Heart left ventricle (tissue), 16 donors: Measurements from ENCODE around the gene CCIN. TPM values are rescaled to one million over a fixed set of nuclear protein-coding genes. Genes with fewer than 3 reads are reported as not detected.

Experiments
- ATAC-seq, 4 donors: fragments of 200-7000 bp; cut with Tn5 transposase; one replicate each; pipeline ENCODE4 v1.9.1; 2020 to 2022; ENCODE audit warnings: moderate library complexity in 4 of 4, mild to moderate bottlenecking in 3 of 4, moderate number of reproducible peaks in 1 of 4
- DNase-seq, 5 donors: peaks; one replicate each; pipeline ENCODE4 v3.0.0-alpha.2; 2020
- H3K27ac ChIP-seq, 12 donors: fragments of 200-600 bp; sonication (generic) in 4 of 12; one replicate each; pipeline versions ENCODE4 v1.5.0 to v1.8.0; 2016 to 2022; ENCODE audit warnings: mild to moderate bottlenecking in 2 of 12
- H3K27me3 ChIP-seq, 9 donors: fragments of 200-600 bp; sonication (generic) in 2 of 9; one replicate each; pipeline versions ENCODE4 v1.5.1 to v1.8.0; 2016 to 2022; ENCODE audit warnings: mild to moderate bottlenecking in 3 of 9
- H3K36me3 ChIP-seq, 9 donors: fragments of 200-600 bp; sonication (generic) in 2 of 9; one replicate each; pipeline versions ENCODE4 v1.5.0 to v1.8.0; 2018 to 2022; ENCODE audit warnings: mild to moderate bottlenecking in 2 of 9
- H3K4me1 ChIP-seq, 12 donors: fragments of 200-600 bp; sonication (generic) in 4 of 12; one replicate each; pipeline versions ENCODE4 v1.5.0 to v1.8.0; 2016 to 2022; ENCODE audit warnings: mild to moderate bottlenecking in 3 of 12
- H3K4me3 ChIP-seq, 12 donors: fragments of 200-600 bp; sonication (generic) in 4 of 12; one replicate each; pipeline versions ENCODE4 v1.5.0 to v1.8.0; 2017 to 2022; ENCODE audit warnings: mild to moderate bottlenecking in 9 of 12, moderate library complexity in 4 of 12
- H3K9me3 ChIP-seq, 12 donors: fragments of 200-600 bp; sonication (generic) in 4 of 12; one replicate each; pipeline versions ENCODE4 v1.5.0 to v1.8.0; 2016 to 2022; ENCODE audit warnings: mild to moderate bottlenecking in 1 of 12
- POLR2A ChIP-seq, 2 donors: fragments of 450-650 bp; IDR thresholded peaks; one replicate each; pipeline ENCODE4 v1.6.1; 2017; ENCODE audit warnings: antibody characterized with exemption in 2 of 2, mild to moderate bottlenecking in 2 of 2, moderate library complexity in 2 of 2
- WGBS, 4 donors: extraction: QIAGEN DNeasy Blood & Tissue Kit in 2 of 4; methylation state at CpG; one replicate each; pipeline versions ENCODE4 v1.1.5 to v1.1.7; 2013 to 2018; 5-methylcytosine and 5-hydroxymethylcytosine counted together
- intact Hi-C, 10 donors: fragments of 100-400 bp; cut with DNase I; formaldehyde crosslinking; loops; one replicate each; pipeline versions ENCODE4 v1.11.1 to v1.14.2; 2022
- polyA plus RNA-seq, 2 donors: library from polyadenylated mRNA; stranded (reverse); fragments of 200-250 nt; gene quantifications; one replicate each; pipeline ENCODE4 v1.2.3, GENCODE V29; 2013
- total RNA-seq, 9 donors: library from RNA; depleted of rRNA in 2 of 9; stranded (reverse); fragments of >200 nt in 2 of 9; fragmentation: NEBNext Ultra II Directional in 3 of 9; extraction: Animal tissue kit (Norgen Biotek cat#: 25700) in 3 of 9; gene quantifications; one replicate each; pipeline versions ENCODE4 v1.1.0 to v1.2.4, GENCODE V29; 2016 to 2023
- TF ChIP-seq, protein P1 (sequence below), 12 donors: fragments of 200-600 bp; sonication (generic) in 4 of 12; IDR thresholded peaks; one replicate each; pipeline versions ENCODE4 v1.5.0 to v1.8.0; 2018 to 2022; ENCODE audit warnings: antibody characterized with exemption in 12 of 12, mild to moderate bottlenecking in 5 of 12
- donor health status: ischemic (EF 13 %, LVEDD 7.1; RV severe dilation, severe dysfunction).
- donor health status: healthy with polysubstance abuse.
- donor health status: DM: no; HTN: yes; CAD: no.
- donor health status: DM: no; HTN: no; CAD: no.
- donor health status: ischemic (EF 25% LVEDD 6.9; RV normal size, moderate dysfunction).
- donor health status: ischemic (EF 25% LVEDD 5.7; RV mildly dilated, moderate dysfunction).
- donor health status: healthy.
- donor health status: DM: yes; HTN: yes; CAD: no.
- donor health status: ischemic (EF 35%, LVEDD 5.7; RV mildly dilated, moderate dysfunction).
- donor health status: nonischemic (EF 11% LVEDD 7.7; RV severe dilation, severe dysfunction).
- donor health status: DM: yes; HTN: yes; CAD: no.
- donor health status: PGD.
- donor health status: ischemic (EF 29% LVEDD 5.4; RV normal size, mild dysfunction).
- donor health status: nonischemic (EF 23%, LVEDD 6.1; RV moderate dilation, normal function).

Gene CCIN
- total and polyA plus RNA-seq, 11 donors: 0.09 to 0.25 (median 0.16) TPM; not detected in 6

DNA sequence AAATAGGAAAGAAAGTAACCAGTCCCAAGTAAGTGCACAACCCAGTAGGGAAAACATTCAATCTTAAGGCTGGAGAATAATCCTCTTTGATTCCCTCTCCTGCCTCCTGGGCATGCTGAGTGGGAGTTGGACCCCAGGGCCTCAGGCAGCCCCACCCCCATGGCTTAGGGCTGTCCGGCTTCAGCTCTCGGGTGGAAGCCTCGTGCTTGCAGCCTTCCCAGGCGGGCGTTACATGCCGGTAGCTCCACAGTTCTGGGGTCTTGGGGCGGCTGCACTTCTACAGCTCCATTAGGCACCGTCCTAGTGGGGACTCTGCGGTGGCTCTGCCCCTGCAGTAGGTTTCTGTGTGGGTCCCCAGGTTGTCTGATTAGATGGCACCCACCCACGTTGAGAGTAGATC is 22.5 kb upstream of the CCIN start:
- Histone ChIP-seq H3K27me3 (no peaks in the 10 kb centered on the region), H3K4me3 (no peak overlapping the region), H3K36me3 (peaks cover 0 to 26% (median 0%) of the 10 kb centered on the region in 9 donors), H3K9me3 (peaks cover 0 to 6% (median 0%) of the 10 kb centered on the region in 12 donors), H3K4me1 (peaks cover 0 to 100% (median 36%) of the 10 kb centered on the region in 12 donors), H3K27ac (peak overlapping the region in 1 of 12 donors; percentile 84)
- peak in 1 of 5 donors; percentile 10 for DNase-seq
- 95 to 98% (median 96%) methylated on average over 7 to 10 of the region's 10 CpGs for WGBS, 4 donors
- intact Hi-C loops: no loop called here
- TF ChIP-seq POLR2A (IDR thresholded peaks at IDR 0.05): no peak
- TF ChIP-seq, protein P1, sequence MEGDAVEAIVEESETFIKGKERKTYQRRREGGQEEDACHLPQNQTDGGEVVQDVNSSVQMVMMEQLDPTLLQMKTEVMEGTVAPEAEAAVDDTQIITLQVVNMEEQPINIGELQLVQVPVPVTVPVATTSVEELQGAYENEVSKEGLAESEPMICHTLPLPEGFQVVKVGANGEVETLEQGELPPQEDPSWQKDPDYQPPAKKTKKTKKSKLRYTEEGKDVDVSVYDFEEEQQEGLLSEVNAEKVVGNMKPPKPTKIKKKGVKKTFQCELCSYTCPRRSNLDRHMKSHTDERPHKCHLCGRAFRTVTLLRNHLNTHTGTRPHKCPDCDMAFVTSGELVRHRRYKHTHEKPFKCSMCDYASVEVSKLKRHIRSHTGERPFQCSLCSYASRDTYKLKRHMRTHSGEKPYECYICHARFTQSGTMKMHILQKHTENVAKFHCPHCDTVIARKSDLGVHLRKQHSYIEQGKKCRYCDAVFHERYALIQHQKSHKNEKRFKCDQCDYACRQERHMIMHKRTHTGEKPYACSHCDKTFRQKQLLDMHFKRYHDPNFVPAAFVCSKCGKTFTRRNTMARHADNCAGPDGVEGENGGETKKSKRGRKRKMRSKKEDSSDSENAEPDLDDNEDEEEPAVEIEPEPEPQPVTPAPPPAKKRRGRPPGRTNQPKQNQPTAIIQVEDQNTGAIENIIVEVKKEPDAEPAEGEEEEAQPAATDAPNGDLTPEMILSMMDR (IDR thresholded peaks at IDR 0.05): no peak
- ATAC-seq: no peak

DNA sequence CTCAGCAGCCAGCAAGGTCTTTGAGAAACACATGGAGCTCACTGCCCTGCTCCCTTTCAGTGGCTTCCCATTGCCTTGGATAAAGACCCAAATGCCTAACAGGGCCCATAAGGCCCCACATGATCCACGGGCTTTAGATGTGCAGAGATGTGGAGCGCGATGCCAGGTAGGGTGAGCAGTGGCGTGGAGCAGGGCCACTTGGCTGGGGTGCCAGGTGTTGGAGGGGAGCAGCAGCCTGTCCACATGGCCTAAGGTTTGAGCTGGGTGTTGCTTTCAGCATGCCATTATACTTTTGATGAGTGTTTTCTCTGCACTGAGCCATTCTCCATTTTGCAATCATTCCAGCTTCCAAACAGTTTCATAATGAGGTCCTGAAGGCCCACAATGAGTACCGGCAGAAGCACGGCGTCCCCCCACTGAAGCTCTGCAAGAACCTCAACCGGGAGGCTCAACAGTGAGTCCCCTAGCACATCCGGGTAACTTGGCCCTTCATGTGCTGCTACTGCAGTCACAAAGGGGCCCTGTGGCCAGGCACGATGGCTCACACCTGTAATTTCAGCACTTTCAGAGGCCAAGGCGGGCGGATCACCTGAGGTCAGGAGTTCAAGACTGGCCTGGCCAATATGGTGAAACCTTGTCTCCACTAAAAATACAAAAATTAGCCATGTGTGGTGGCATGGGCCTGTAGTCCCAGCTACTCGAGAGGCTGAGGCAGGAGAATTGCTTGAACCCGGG is 21.6 kb upstream of the CCIN start:
- Histone ChIP-seq H3K4me3 (no peak overlapping the region), H3K27ac (peak overlapping the region in 6 of 12 donors; percentile 22 to 93 (median 72)), H3K9me3 (peaks cover 0 to 6% (median 0%) of the 10 kb centered on the region in 12 donors), H3K27me3 (no peaks in the 10 kb centered on the region), H3K4me1 (peaks cover 0 to 100% (median 34%) of the 10 kb centered on the region in 12 donors), H3K36me3 (peaks cover 0 to 26% (median 0%) of the 10 kb centered on the region in 9 donors)
- TF ChIP-seq POLR2A (IDR thresholded peaks at IDR 0.05): no peak
- TF ChIP-seq, protein P1 (IDR thresholded peaks at IDR 0.05): no peak
- DNase-seq (peak in 1 of 5 donors; percentile 21), ATAC-seq (no peak)
- intact Hi-C loops: no loop called here
- WGBS, 4 donors: 92 to 95% (median 93%) methylated on average over 10 to 14 of the region's 14 CpGs

DNA sequence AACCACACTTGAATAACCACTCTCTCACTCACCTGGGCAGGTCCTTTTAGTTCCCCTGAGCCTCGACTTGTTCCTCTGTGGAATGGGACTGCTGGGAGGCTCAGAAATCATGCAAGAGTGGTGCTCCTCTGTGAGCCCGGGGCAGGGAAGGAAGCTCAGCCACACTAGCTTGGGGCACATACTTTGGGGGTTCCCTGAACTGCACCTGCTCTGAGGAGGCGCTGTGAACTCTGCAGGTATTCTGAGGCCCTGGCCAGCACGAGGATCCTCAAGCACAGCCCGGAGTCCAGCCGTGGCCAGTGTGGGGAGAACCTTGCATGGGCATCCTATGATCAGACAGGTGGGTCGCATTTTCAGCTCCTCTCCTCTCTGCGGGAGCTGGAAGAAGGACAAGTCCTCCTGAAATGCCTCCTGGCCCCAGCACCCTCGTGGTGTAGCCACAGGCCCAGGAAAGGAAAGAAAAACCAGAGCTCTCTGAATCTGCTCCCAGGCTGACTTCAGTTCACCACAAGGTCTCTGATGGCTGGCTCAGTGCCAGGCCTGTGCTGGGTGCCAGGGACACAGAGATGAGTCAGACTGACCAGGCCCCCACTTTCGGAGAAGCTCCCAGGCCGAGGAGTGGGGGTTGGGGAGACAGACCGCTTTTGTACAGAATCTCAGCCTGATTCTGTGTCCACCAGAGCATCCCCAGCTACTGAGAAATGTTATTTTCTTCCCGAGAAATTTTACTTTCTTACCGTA is 20.7 kb upstream of the CCIN start:
- H3K4me3 ChIP-seq: no peak overlapping the region
- H3K4me1 ChIP-seq: peaks cover 0 to 100% (median 27%) of the 10 kb centered on the region in 12 donors
- H3K27me3 ChIP-seq: no peaks in the 10 kb centered on the region
- peaks cover 0 to 6% (median 0%) of the 10 kb centered on the region in 12 donors for H3K9me3 ChIP-seq
- intact Hi-C loops: no loop called here
- ATAC-seq: peak; percentile 74 to 93 (median 88)
- WGBS, 4 donors: 59 to 60% (median 59%) methylated on average over 8 to 14 of the region's 14 CpGs
- H3K36me3 ChIP-seq: peaks cover 0 to 26% (median 0%) of the 10 kb centered on the region in 9 donors
- TF ChIP-seq, protein P1 (IDR thresholded peaks at IDR 0.05): no peak
- TF ChIP-seq POLR2A (IDR thresholded peaks at IDR 0.05): no peak
- peak overlapping the region in 9 of 12 donors; percentile 26 to 93 (median 63) for H3K27ac ChIP-seq
- DNase-seq: peak; percentile 89 to 97 (median 96)

DNA sequence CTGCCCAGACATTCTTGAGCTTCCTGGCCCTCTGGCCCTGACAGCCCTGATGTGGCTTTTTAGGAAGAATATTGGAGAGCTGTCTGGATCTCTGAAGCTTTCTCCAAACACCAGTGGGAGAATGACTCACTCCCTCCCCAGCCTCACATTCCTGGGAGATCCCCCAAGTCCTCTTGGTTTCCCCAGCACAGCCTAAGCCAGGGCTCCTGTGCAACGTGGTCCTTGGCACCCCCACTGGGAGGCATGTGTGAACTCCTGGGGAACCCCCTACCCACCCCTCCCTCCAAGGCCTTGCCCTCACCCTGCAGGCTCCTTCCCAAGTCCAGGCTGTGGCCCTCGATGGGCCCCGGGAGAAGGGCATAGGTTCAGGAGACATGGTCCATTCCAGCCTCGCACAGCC is 20.0 kb upstream of the CCIN start:
- DNase-seq (peak in 1 of 5 donors; percentile 44), ATAC-seq (peak in 1 of 4 donors; percentile 42)
- TF ChIP-seq, protein P1 (IDR thresholded peaks at IDR 0.05): no peak
- no peak for TF ChIP-seq POLR2A (IDR thresholded peaks at IDR 0.05)
- H3K27me3 ChIP-seq: no peaks in the 10 kb centered on the region
- WGBS, 4 donors: 75 to 81% (median 77%) methylated on average over 4 of the region's 4 CpGs
- intact Hi-C loops: no loop called here
- peak overlapping the region in 8 of 12 donors; percentile 26 to 93 (median 54) for H3K27ac ChIP-seq
- peaks cover 0 to 26% (median 0%) of the 10 kb centered on the region in 9 donors for H3K36me3 ChIP-seq
- H3K4me1 ChIP-seq: peaks cover 0 to 99% (median 29%) of the 10 kb centered on the region in 12 donors
- no peak overlapping the region for H3K4me3 ChIP-seq
- peaks cover 0 to 6% (median 0%) of the 10 kb centered on the region in 12 donors for H3K9me3 ChIP-seq
